ENCODE results near the gene CYLD.

The CYLD gene

DNA sequence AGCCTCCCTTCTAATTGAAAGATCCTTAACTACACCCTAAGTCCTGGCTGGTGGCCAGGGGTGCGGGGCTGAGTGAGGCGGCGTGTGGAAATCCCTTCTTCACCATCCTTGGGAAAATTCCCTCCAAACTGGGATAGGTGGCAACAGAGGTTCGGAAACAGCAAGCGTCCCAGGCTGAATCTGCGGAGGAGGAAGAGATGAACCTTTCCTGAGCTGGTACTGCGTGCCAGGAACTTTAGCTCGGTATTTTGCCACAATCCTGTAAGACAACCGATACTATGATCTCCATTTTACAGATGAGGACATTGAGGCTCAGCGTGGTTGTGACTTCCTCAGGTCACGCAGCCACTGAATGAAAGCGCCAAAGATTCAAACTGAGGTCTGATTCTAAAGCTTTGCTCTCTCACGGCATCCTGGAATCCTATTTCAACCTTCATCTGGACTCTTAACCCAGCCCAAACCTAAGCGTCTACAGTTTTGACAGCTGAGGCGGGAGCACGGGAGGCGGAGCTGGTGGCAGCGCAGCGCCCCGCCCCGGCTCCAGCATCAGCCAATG lies 583 bp upstream of the CYLD start:
- DNase-seq: no peak

DNA sequence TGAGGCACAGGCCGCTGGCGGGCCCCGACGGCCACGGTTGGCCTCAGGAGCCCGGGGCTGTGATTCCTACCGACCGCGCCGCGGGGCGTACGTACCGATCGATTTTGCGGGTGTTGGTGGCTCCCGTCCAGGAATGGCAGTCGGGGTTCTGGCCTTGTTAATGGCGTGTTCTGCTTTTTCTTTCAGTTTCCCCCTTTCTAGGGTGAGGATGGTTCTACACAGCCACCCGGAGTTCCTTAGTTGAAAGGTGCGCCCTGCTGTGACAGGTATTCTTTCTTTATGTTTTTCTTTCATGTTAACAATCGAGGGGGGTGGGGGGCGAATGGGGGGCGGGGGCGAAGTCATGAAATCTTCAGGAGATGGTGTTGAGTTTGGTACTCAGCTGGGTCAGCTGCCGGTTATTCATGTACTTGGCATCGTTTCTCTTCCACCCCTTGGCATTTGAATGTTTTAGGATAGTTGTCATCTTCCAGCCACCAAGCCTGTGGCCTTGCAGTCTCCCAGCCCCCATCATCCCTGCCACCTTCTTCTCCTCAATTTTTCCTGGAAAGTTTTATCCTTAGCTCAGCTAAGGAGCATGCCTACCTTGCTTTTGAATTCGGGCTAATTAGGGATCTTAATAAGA lies 802 bp downstream of the CYLD start:
- DNase-seq: no peak

DNA sequence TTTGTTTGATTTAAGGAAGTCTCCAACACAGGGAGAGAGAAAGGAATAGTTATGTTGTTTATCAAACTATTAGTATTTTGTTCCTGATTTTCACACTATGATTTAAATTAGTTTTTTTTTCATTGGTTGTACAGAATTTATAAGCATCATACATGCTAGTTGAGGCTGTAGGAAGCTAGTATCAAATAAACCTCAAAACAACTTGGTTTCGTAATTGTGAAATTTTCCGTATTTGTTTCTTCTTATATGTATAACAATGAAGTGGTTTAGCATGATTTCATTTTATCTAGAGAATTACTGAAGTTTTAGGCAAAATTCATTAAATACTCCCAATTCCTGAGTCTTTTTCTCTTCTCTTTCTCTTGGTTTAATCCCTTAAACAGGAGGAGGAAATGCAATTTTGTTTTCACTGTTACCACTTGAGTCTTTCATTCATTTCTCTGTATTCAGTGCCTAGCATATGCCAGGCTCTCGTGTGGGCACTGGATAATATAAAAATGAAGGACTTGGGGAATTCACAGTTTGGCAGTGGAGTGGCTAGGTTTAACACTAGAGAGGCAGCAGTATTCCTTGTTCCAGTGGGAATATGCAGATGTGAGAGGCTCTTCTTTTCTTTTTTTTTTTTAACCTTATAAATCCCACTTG lies 1.8 kb downstream of the CYLD start:
- no peak for DNase-seq

DNA sequence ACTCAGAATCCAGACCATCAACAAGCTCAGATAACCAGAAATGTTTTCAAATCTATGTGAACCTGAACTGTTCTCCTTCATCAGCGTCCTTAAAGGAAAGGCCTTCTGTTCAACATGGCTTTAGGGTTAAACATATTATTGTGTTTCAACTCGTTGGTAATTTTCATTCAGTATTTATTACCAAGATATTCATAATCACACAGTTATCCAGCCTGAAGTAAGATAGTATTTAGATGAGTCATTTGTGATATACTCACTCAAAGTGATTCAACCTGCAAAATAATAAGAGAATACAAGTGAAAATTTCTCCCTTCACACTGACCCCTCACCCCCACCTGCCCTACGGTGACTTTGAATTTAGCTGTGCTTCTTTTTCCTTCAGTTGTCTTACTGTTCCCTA lies 3.0 kb downstream of the CYLD start:
- no peak for DNase-seq

DNA sequence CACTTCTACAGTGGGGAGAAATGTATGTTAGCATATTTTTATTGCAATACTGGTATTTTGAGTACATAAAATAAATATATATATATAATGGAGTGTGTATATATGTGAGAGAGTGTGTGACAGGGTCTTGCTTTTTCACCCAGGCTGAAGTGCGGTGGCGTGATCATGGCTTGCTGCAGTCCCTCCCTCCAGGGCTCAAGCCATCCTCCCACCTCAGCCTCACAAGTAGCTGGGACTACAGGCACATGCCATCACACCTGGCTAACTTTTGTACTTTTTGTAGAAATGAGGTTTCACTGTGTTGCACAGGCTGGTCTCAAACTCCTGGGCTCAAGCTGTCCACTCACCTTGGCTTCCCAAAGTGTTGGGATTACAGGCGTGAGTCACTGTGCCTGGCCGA lies 4.1 kb downstream of the CYLD start:
- DNase-seq: no peak

DNA sequence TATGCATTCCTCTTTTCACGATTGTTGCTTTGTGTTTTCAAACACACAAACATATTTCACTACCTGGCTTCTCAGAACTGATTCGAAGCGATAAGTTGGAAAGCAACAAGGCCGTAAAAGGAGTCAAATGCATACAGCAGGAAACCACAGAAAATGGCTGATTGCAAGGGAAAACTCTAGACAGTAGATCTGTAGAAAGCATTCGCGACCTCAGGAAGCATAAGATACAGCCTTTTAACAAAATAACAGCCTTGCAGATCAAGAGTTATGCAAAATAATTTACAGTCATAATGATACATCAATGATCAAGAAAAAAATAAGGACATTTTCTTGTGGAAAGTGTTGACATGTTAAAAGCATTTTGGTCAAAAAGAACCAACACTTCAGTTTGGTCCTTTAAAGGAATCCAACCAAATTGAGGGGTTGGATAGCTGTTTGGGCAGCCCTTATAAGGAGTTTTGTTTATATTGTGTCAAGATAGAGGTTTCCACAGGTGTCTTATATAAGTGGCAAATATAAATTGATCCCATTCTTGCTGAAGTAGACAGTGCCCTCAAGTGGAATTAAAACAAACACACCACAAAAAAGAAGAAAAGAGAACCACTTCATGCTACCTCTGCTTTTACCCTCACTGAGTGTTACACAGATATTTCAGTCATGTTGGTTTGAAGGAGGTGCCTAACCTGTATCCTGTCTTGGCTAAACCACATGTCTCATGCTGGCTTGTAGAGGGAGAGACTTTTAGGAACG lies 5.5 kb downstream of the CYLD start:
- DNase-seq: no peak

DNA sequence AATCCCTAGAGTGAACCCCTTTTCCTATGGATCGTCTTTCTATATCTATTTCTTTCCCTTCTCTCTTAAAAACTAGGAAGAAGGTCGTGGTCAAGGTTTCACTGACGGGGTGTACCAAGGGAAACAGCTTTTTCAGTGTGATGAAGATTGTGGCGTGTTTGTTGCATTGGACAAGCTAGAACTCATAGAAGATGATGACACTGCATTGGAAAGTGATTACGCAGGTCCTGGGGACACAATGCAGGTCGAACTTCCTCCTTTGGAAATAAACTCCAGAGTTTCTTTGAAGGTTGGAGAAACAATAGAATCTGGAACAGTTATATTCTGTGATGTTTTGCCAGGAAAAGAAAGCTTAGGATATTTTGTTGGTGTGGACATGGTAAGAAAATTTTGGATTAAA lies 9.6 kb downstream of the CYLD start:
- no peak for DNase-seq

DNA sequence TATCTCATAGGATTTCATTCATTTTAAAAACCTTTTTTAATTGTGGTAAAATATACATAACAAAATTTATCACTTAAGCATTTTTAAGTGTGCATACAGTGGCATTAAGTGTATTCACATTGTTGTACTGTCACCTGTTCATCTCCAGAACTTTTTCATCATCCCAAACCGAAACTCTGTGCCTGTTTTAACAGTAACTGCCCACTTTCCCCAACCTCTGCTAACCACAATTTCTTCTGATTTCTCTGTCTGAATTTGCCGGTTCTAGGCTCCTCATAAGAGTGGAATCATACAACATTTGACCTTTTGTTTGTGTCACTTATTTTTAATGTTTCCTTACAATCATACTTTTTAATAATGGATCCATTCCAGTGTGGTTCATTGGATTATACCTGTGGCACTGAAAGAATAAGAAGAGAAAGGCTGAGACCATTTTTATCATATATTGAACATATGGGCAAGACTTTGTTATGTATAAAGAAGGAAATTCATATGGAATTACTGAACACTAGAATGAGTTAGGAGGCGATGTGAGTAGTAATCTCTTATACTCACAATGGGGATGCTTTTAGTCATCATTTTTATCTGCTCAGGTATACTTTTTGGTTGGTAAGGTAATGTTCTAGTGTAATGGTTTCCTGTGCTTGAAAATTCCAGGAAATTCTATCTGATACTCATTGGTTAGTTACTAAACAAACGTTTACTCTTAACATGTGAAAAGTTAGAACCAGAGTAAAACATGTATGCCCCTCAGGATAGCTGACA lies 10.8 kb downstream of the CYLD start:
- no peak for DNase-seq

DNA sequence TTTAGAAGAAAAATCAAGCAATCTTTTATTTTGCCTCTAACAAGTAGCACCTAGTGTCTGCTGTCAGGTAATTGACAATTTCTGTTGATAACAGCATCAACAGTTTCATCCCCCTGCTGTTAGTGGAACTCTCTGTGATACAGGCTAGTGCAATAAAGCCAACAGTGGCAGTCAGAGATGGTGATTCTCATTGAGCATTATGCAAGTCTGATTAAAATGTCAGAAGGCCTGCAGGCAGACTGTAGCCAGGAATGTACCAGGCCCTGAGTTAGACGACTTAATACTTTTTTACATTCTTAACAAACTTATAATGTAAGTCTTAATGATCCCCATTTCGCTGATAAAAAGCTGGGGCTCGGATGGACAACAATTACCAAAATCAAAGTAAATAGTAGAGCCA lies 14.6 kb downstream of the CYLD start:
- no peak for DNase-seq

DNA sequence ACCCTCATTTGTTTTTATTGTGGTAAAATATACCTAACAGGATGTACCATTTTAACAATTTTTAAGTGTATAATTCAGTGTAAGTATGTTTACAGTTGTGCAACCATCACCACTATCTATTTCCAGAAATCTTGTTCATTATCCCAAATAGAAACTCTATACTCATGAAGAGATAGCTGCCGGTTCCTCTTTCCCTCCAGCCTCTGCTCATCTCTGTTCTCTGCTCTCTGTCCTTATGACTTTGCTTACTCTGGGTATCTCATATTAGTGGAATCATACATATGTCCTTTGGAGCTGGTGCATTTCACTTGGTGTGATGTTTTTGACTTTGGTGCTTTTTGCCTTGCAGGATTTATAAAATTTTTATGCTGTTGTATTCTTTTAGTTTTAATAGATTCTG lies 19.4 kb downstream of the CYLD start:
- no peak for DNase-seq

DNA sequence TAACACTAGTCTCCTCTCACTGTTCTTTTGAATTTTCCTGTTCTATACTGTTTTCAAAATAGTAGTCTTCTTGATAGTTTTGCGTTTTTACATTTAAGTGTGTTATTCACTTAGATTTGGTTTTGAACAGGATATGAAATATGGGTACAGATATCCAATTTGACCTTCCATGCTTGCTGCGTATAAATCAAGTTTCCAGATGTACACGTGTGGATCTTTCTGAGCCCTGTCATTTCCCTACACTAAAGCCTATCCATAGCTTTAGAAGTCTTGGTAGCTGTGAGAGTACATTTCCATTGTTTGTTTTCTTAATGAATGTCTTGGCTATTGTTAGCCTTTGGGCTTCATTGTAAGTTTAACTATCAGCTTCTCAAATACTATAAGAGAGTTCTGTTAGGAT lies 20.4 kb downstream of the CYLD start:
- DNase-seq: no peak

DNA sequence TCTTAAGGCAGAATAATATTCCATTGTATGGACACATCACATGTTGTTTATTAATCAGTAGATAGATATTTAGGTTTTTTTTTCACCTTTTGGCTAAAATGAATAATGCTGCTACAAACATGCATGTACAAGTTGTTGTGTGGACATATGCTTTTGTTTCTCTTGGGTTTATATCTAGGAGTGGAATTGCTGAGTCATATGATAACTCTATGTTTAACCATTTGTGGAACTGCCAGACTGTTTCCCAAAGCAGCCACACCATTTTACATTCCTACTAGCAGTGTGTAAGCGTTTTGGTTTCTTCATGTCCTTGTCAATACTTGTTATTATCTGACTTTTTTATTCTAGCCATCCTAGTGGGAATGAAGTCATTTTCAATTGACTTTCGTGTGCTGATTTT lies 21.3 kb downstream of the CYLD start:
- no peak for DNase-seq

DNA sequence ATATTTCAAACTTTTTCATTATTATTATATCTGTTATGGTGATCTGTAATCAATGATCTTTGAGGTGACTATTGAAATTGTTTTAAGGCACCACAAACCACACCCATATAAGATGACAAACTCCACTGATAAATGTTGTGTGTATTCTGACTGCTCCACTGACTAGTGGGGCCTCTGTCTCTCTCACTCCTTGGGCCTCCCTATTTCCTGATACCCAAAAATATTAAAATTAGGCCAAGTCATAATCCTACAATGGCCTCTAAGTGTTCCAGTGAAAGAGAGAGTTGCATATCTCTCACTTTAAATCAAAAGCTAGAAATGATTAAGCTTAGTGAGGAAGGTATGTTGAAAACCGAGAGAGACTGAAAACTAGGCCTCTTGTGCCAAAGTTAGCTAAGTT lies 23.4 kb downstream of the CYLD start:
- DNase-seq: no peak

DNA sequence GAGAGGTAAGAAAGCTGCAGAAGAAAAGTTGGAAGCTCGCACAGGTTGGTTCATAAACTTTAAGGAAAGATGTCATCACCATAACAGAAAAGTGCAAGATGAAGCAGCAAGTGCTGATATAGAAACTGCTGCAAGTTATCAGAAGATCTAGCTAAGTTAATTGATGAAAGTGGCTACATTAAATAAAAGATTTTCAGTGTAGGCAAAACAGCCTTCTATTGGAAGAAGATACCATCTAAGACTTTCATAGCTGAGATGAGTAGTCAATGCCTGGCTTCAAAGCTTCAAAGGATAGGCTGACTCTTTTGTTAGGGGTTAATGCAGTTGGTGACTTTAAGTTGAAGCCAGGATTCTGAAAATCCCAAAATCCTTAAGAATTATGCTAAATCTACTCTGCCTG lies 24.0 kb downstream of the CYLD start:
- DNase-seq: no peak

DNA sequence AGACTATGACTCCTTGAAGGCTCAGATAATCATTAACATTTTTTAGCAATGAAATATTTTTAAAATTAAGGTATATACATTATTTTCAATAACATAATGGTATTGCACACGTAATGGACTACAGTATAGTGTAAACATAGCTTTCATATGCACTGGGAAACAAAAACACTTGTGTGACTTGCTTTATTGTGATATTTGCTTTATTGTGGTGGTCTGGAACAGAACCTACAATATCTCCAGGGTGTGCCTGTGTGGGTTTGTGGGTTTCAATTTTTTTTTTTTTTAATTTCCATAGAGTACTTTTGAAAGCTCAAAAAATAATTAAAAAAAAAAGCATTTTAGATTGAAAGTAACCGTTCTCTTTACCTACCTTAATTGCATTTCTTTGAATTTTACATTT lies 25.3 kb downstream of the CYLD start:
- no peak for DNase-seq

DNA sequence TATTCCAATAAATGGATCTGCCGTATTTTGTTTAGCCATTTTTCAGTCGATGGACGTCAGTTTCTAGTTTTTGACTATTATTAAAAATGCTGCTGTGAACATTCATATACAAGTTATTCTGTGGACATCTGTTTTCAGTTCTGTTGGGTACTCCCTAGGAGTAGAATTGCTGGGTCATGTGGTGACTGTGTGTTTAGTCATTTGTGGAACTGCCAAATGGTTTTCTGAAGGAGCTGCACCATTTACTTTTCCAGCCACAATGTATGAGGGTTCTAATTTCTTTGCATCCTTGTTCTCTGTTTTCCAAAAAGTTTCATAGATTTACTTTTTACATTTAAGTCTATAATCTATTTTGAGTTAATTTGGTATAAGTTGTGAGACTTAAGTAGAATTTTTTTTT lies 29.5 kb downstream of the CYLD start:
- no peak for DNase-seq

DNA sequence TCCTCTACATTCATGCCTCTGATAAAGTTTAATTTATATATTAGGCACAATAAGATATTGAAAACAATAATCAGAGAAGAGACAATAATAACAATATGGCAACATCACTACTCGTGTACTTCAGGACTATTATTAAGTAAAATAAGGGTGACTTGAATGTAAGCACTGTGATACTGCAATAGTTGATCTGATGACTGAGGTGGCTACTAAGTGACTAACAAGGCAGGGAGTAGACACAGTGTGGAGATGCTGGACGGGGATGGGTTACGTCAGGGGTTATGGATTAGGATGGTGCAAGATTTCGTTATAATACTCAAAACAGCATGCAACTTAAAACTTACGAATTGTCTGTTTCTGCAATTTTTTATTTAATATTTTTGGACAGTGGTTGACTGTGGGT lies 32.5 kb downstream of the CYLD start:
- DNase-seq: no peak

DNA sequence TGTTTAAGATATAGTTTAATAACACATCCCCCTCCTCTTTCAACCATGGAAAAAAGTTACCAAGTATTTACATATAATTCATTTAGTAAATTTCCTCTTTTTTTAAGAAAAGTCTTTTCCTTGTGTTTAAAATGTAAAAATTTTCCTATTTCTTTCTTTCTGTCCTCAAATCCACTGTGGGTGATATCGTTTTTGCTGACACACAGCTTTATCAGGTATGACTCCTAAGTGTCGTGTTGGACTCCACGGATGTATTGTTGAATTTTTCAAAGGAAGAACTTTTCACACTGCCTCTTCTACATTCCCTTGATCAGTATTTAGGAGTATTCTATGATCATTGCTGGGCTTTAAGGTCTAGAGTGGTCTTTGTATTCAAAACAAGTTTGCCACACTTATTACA lies 33.1 kb downstream of the CYLD start:
- no peak for DNase-seq

DNA sequence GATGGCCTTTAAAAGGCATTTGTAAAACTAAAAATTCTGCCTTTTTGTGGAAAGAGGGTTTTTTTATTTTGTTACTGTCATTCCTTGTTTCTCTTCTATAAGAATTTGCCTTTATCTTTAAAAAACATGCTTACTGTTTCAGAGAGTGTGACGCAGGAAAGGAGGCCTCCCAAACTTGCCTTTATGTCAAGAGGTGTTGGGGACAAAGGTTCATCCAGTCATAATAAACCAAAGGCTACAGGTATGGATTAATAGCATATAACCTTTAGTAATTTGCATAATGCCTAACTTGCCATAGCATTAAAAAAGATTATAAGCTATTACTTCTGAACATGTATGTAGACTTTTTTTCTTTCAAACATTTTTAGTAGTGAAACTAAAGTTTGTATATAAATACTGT lies 34.2 kb downstream of the CYLD start:
- no peak for DNase-seq

DNA sequence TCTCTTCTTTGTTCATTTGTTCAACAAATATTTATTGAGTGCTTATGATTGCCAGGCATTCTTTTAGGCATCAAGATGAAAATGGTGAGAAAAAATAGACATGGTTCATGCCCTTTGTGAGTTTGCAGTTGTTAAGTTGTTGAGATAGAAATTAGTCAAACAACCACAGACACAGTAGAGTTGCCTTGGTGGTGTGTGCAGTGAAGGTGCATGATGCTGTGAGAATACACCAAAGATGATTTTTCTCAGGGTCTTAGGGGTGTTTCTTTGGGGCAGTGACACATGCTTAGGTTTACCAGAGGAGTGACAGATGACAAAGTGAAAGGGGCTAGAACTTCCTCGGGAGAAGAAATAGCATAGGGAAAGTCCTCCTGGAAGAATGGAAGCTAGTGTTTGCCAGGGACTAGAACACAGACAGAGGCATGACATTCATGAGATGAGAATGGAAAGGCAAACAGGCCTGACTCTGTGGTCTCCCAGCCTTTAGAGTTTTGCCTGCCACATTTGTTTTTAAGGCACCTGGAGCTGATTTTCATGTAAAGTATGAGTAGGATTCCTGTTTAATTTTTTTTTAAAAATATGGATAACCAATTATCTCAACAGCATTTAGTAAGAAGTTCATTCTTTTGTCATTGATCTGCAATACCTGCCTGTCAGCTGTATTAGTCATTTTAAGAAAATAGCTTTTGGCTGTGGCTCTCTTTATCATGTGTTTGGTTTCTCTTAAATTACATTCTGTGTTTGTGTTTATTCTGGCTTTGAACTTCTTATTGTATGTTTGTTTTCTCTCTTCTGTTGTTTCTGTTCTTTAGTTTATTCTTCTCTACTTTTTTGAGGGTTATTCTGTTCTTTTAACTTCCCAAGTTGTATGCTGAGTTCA lies 36.6 kb downstream of the CYLD start:
- no peak for DNase-seq

DNA sequence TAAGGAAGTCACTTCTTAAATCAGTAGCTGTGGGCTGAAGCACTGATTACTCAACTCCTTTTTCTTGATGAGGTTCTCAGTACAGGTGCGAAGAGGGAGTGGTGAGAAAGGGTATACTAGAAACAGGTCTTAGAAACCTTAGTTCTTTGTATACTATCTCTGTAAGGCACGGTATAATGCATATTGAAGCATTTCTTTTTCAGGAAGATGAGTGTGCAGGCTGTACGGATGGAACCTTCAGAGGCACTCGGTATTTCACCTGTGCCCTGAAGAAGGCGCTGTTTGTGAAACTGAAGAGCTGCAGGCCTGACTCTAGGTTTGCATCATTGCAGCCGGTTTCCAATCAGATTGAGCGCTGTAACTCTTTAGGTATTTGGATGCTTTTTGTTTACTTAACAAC lies 39.2 kb downstream of the CYLD start:
- DNase-seq: no peak

DNA sequence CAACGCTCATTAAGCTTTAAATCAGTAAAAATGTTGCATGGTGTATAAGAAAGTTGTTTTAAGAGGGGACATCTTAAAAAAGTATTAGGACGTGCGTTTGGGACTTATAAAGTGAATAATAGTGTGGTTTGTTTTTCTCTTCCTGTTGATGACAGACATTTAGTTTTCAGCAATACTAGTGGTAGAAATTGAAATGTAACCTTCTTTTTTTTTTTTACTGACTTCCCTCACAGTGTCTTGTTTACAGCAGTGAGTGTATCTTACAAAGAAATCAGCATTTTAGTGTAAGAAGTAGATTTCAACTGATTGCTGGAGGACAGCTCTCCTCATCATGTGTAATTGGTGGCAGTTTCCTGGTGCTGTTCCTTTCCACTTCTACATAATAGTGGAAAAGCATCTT lies 39.6 kb downstream of the CYLD start:
- DNase-seq: no peak
